ENCODE results near the gene CRIM1.

Gene CRIM1

DNA sequence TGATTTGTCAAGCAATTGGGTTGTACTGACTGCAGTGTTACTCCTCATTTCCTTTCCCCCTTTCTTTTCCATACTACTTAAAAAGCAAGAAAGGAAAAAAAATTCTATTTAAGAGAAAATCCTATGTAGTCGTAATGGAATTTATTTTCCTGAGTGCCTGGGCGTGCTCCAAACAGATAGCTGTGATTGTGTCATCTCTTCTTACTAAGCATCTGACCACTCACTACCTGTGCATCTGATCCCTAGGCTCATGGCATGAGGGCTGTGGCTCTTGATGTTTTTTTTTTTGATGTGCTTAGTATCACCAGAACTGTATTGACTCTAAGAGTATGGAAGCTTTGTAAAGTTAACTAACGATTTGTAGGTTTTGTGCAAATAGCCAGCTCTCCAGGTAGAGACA lies 19.0 kb downstream of the CRIM1 start:
- no peak for DNase-seq

DNA sequence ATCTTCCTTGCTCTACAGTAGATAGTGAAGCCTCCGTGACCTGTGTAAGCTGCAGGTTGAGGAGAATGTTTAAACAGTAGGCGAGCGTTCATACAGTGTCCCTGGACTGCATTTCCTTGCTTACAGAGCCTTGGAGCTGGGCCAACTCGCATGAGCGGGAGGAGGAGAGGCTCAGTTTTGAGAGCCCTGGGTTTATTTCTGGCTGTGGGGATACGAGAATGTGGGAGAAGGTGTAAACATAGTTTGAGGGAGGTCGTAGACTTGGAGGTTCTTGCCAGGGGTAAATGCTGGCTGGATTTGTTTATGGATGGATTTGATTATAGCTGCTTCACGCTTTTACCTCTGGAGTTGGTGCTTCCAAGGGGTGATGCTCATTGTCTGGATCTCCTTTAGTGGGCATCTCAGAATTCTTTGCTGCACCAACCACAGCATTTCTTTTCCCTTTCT lies 20.8 kb downstream of the CRIM1 start:
- DNase-seq, result peak; percentile 41

DNA sequence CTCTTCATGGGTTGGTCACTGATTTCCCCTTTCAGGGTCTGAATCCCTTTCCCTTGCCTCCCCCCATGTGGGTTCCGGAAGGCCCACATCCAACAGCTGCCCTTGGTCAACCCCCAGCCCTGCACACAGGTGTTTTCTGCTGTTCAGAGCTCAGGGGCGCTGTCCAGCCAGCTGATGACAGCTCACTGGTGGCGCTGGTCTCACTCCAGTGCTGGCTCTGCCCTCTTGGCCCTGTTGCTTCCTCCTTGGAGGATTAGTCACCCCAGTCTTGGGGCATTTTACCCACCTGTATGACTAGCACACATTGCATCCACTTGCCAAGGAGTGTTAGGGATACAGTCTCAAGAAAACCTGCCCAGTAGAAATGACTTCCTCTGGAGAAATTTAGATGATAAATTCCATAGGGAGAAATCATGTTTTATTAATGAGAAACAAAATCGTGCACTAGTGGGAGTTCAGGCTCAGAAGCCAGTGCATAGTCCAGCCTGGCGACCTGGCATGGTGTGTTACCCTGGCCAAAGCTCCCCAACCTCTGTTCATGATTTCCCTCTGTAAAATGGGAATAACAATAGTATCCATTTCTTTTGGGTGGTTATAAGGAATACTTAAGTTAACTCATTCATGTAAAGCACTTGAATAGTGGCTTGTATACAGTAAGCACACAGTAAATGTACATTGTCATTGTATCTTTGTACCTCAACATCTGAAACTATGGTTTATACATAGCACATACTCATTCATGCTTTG lies 21.6 kb downstream of the CRIM1 start:
- DNase-seq, result no peak

DNA sequence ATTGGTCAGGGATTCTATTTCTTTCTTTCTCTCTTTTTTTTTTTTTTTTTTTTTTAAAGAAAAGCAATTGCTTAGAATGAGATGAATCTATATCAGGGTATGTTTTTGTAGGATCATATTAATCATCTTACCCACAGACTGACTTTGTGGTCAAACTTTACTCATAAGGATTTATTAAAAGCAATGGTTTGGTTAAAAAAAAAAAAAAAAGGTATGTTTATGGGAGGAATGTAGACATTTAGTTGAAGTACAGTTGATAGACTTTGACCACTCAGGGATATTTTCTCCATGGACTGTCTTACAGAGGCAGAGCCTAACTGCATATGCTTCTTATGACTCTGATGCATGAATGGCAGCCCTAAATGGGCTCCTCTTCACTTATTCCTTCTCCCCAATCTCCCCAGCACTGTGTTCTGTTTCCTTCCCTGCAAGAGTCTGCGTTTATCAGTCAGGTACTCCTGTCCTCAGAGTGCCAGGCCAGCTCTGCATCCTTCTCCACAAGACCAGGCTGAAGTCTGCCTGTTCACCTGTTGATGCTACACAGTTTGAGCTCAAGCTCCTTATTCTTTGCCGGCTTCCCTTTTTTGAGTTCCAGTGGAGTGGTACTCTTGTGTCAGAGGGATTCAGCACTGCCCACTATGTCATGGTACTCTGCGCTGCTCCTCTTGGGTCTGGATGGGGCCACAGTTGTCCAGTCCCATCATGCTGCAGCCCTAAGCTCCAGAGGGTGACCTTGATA lies 24.3 kb downstream of the CRIM1 start:
- DNase-seq, result no peak

DNA sequence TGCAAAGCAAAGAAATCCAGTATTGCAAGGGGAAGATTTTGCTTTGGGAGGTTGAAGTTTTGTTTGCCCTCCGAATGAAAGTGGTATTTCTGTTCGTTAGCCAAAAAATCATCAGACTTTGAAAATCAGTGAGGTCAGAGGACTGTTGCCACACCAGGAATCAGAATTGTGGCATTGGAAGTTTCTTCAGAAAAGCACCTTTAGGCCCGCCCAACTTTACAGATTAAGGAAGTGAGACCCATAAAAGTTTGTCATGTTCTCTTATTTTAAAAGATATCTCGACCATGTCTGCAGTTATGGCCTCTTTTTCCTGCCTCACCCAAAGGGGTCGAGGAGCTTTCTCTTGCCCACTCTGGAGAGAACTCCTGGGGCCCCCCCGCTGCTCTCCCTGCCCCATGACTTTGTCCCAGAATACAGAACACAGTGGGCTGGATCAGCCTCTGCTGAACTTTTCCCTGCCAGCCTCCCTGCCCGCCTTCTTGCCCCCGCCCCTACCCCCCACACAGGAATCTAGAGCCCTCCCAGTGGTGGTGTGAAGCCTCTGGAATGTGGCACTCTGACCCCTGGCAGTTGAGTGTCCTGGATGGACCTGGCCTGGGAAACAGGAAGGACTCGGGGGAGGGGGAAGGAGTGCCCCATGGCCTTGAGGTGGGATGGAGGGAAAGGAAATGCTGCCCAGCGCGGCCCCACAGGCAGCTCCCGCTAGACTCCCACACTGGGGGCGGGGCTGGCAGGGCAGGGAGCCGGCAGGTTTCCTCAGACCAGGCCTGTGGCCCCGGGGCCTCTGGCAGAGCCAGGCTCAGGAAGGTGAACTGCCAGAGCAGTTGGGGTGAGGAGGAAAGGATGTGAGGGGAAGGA lies 25.3 kb downstream of the CRIM1 start:
- peak; percentile 15 for DNase-seq

DNA sequence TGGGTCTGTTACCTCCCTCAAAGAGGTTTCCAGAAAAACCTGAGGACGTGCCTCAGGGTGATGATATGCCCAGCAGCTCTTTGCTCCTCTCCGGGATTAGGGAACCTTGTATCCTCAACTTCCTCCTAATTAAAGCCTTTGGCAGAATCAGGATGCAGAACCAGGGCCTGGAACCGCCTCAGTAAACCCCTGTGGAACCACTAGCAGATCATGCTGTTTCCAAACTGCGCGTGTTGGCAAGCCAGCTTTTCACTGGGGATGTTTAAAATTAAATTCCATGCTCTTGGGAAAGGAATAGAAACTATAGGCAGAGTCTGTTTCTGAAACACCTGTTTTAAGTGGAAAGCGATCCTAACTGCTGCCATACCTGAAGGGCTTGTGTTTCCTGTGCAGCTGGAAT lies 26.4 kb downstream of the CRIM1 start:
- no peak for DNase-seq

DNA sequence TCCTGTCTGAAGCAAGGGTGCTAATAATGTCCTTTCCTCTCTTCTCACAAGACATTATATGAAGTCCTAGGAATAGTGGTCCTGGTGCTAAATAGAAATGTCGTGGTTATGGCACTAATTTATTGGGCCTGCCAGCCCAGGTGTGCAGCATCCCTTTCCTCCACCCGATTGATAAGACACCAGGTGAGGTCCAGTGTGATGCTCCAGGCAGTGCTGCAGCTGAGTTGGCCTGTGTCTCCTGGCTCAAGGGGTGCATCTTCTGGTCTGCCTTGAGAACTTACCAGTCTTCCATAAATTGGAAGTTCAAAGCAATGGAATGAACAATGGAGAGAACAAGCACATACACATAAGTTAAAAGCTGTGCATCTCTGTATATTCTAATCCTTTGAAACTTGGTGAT lies 26.9 kb downstream of the CRIM1 start:
- DNase-seq, result no peak

DNA sequence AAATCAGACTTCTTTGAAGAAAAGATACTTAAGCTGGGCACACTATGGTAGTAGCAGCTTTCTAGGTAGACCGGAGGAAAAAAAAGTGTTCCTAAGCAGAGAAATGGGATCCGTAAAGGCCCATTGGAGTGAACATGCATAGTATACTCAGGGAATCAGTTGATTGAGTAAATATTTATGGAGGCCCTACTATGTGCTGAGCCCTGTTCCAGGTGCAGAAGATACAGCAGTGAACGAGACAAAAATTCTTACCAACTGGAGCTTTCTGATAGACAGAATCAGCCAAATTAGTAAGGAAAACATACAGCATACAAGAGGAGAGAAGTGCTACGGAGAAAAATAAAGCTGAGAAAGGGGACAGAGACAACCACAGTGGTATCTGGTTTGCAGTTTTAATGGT lies 28.1 kb downstream of the CRIM1 start:
- no peak for DNase-seq

DNA sequence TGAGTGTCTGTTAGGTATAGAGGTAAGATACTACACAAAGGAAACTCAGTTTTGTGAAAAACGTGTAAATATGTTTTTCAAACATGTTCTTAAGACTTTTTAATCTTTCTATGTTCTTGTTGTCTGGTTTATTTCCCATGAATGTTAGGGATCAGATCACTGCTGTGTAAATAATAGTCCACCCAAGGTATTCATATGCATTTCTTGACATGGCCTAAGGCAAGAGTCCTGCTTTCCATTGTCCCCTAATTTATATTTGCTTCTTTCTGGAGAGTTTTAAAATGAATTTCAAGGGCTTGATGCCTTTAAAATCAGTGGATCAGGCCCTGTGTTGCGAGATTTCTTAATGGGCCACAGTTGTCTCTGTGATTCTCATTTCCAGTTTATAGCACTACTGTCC lies 28.9 kb downstream of the CRIM1 start:
- DNase-seq, result no peak

DNA sequence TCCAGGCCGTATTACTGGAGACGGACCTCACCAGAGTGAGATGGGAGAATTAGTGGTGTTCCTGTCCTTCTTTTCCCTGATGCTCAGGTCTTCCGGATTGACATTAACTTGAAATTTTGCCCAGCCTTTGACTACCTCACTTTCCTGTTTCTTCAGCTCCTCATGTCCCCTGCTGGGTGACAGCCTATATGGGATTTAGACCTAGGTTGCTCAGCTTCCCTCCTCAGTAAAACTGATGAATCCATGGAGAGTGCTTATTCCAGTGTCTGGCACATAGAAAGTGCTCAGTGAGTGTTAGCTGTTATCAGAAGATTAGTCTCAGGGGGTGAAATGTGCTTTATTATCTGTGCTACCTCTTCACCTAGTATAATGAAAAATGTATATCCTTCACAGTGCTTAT lies 30.0 kb downstream of the CRIM1 start:
- DNase-seq, result no peak

DNA sequence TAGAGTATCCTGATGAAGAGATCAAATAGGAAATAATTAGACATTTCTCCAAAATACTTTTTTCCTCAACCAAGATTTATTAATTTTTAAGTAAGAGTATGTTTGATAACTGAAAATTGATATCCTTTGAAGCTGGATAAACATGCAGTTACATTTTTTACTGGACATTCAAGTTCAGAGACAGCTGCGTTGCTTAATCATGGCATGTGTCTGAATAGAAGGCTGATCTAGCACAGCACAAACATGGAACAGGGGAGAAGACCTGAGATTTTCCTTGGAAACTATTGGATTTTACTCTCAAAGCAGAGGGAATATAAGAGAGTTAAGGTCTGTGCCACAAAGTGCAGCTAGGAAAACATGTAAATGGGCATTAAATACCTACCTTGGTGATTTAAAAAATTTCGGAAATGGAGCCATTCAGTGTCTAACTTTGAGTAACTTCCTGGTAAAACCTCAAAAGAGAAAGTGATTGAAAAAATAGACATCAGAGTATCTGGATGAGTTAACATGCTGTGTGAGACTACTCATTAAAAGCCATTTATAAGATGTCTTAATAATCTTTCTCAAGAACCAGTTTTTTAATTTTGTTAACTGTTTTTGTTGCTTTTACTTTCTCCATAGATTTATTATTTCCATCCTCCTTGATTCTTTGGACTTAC lies 31.8 kb downstream of the CRIM1 start:
- no peak for DNase-seq

DNA sequence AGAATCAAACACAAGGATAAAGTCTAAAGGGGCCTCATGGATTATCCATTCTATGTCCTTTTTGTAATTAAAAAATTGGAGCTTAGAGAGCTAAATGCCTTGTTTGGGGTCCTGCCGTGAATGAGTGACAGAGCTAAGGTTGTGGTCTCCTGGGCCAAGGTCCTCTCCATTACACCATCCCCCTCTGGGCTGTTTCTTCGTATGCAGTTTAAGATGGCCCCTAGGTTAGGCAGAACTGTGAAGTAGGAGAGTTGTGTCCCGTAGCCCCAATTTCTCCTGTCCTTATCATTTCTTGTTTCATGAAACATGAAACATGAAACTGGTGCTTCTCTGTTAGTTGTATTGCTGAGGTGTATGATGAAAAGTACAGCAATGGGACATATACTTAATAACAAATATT lies 32.9 kb downstream of the CRIM1 start:
- no peak for DNase-seq

DNA sequence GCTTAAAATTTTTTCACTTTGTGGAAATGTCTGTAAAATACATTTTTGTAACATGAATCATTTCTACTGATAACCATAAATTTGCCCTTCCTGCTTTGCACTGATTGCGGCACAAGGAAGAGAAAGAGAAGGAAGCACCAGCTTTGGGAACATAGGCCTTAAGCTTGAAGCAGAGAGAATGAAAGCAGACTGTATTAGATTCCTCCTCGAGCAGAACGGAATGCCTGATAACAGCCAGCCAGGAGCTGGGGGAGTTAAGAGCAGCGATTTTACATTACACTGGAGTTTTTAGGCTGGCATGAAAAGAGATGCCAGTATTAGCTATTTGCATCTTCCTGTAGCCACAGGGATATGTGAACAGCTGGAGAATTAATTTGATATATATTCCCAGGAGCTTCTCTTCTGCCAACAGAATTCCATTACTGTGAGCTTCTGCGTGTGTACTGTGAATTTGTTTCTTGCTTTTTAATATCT lies 33.5 kb downstream of the CRIM1 start:
- no peak for DNase-seq

DNA sequence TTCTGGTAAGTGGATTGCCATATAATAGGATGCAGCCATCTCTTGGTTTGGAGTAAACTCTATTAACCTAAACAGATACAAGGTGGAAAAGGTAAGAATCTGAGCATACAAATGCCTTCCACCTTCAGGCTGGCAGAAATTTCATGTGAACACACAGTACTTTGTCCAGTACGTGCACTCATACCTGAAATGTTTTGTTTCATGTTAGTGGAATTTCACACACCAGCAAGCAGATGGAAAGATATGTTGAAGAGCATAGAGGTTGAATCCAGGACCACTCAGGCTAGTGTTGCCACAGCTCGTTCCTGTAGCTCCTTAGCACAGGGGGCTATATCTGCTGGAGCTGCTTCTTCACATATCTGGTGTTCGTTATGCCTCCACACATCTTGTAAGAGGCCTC lies 34.0 kb downstream of the CRIM1 start:
- no peak for DNase-seq

DNA sequence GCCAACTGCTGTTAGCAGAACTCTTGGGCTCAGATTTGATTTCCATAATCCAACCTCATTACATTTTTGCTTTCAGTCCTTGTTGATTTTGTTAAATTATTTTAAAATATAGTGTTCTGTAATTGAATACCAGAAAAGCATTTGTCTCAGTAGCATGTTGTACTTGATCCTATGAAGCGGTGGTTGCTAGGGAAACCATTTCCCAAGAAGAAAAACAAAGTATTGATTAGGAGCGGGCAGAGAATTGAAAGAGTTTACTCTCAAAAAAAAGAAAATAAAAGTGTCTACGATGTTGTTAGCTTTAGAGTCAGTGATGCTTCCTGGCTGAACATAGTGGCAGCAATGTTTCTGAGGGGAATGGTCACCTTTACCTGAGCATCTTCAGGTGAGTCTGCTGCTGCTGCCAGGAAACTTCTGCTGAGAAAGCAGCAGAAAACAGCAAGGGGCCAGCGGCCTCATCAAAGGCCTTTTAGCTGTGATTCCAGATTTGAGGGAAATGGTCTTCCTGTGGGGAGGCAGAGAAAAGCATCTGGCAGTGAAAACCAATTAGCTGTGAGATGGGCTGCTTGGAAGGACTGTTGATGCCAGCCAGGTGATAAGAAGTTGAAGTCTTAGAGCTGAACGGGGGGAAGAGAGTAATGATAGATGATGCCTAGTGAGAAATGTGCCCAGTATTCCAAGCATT lies 37.1 kb downstream of the CRIM1 start:
- no peak for DNase-seq

DNA sequence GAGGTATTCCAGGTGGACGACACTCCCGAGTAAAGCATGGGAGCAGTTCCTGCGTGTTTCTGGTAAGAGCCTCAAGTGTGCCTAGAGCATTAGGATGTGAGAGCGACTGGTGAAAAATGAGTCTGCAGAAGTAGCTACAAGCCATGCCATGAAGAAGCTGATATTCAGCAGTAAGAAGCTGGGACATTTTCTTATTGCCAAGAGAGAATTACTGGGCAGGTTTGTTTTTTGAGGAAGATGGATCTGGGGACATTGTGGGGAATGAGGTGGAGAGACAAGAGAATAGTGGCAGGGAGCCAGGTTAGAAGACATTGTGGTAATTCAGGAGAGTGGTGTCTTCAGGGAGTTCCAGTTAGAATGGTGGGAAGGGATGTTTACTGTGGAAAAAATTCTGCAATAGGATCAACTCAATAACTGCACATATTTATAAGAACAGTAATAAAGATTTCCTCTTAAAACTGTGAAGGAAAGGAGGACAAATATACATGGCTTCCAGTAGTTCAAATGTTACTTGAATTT lies 38.2 kb downstream of the CRIM1 start:
- DNase-seq, result no peak

DNA sequence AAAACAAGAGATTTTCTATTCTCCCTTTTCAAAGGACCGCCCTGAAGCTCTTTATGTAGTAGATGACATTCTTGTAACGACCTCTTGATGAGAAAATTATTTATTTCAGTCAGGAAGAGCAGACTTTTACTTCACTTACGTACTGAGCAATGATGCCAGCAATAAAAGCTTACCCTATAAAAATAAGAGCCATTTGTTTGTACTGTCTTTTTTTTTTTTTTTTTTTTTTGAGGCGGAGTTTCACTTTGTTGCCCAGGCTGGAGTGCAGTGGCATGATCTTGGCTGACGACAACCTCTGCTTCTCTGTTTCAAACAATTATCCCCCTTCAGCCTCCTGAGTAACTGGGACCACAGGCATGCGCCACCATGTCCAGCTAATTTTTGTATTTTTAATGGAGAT lies 39.2 kb downstream of the CRIM1 start:
- DNase-seq, result no peak

DNA sequence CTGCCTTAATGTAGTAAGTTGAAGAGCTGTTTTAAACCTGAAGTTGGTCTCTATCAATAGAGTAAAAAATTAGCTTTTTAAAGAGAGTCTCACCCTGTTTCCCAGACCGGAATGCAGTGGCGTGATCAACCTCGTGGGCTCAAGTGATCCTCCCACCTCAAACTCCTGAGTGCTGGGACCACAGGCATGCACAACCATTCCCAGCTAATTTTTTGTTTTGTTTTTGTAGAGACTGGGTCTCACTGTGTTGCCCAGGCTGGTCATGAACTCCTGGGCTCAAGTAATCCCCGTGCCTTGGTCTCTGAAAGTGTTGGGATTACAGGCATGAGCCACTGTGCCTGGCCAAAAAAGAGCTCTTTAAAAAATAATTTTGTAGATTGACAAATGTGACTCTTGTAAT lies 40.3 kb downstream of the CRIM1 start:
- DNase-seq, result no peak

DNA sequence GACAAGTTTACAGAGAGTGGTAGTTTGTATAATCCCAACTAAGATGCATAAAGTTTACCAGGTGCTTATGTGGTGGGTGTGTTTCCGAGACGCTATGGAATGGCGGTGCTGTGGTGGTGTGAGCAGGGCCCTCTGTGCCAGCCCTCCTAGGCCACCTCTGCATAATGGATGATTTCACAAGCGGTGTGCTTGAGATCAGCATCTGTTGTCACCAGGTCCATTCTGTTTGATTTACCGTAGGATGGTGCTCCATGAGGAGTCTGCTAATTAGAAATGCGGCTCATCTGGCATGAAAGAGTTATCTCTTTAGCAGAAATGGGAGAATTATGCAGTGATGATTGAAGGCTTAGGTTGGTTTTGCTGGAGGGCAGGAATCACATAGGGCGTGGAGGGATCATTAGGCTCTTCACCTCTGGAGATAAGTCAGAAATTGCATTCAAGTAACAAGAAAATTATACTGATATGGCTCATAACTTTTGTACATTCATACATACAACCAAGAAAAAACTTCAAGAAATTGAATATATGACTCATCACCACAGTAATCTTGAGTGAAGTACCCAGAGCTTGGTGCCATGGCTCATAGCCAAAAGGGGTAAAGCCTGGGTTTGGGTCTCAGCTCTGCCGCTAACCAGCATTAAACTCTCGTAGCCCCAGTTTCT lies 41.4 kb downstream of the CRIM1 start:
- no peak for DNase-seq

DNA sequence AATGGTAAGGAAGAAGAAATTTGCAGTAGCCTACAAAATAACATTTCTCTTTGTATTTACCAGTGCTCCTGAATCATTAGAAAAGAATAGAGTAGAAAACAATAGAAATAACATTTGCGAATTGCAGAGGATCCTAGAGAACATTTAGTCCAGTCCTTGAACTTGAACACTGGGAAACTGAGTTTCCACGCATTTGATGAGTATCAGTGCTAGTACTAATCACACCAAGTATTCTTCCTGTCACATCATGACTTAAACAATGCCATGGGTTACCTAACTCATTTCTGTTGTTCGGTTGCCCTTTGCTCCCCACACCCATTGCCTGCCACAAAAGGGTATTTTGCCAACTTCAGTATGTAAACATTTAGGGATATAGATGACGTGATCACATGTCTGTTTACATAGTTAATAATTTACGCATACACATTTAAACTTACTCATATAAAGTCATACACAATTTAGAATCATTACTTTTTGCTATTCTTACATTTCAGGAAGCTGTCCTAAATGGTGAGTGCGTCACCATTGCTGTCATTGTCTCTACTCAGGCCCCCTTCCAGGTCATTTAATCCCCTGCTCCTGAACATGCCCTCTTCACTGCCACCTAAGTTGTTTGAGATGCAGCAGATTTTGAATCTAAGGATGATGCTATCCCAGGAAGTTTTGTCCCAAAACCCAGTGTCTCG lies 42.3 kb downstream of the CRIM1 start:
- DNase-seq, result no peak

DNA sequence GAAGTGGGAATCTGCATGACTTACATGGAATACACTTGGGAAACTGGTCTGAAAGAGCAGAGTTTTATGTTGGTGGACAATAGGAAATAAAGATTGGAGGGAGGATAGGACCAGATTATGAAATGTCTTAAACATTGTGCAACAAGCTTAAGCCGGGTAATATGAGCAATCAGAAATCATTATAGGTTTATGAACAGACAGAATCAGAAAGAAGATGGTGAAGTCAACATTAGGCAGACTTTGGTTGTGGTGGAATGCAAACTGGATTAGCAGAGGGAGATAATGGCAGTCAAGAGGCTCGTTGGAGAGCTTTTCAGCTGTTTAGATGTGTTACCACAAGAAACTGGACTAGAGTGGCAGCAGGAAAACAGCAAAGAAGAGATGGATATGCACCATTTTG lies 43.5 kb downstream of the CRIM1 start:
- no peak for DNase-seq

Measured in hematopoietic multipotent progenitor cell treated with erythropoietin and hydrocortisone succinate and interleukin-3 and kit ligand, for 4 days (in vitro differentiated cells).